ENCODE results near the gene CEP128. TPM values are rescaled to one million over a fixed set of nuclear protein-coding genes. Genes with fewer than 3 reads are reported as not detected.

Gene CEP128
- polyA plus RNA-seq, 1 donor (not counting 4 experiments of a cell fraction or from before 2014, with no cell fraction given): 2.6 TPM

DNA sequence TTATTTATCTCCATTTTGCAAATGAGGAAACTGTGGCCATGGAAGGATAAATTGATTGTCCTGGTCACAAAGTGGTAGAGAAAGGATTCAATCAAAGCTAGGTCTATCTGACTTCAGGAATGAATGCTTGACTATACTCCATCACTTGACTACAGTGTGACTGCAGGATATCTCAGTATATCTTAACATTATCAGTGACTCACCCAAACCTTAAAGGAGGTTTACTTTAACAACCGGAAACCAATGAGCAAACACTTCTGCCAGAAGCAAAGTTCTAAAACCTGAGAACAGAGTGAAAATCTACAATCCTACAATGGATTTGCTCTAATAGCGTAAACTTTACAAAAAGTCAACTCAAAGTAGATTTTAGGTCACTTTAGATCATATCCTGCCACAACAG is 277.0 kb downstream of the CEP128 start:
- Histone ChIP-seq H3K4me1 (ENCODE audit: control insufficient read depth, extremely low read depth, insufficient read depth, low read length) (no peaks in the 10 kb centered on the region), H4K20me1 (ENCODE audit: control insufficient read depth, extremely low read depth, insufficient read depth, low read length) (no peaks in the 10 kb centered on the region), H3K27ac (ENCODE audit: control insufficient read depth, insufficient read depth, low read length) (no peak overlapping the region), H3K9me1 (ENCODE audit: control insufficient read depth, extremely low read depth, insufficient read depth, low read length) (no peaks in the 10 kb centered on the region), H3K9ac (ENCODE audit: control insufficient read depth, extremely low read depth, insufficient read depth, low read length) (no peak overlapping the region), H3K36me3 (ENCODE audit: control insufficient read depth in 2 of 2, extremely low read depth in 1 of 2, insufficient read depth in 2 of 2, low read length in 2 of 2) (no peaks in the 10 kb centered on the region), H3K79me2 (ENCODE audit: control insufficient read depth, insufficient read depth, low read length) (no peaks in the 10 kb centered on the region), H3K27me3 (ENCODE audit: control insufficient read depth, extremely low read depth, insufficient read depth, low read length) (no peaks in the 10 kb centered on the region), H3K4me2 (ENCODE audit: control insufficient read depth, extremely low read depth, insufficient read depth, low read depth, low read length) (no peak overlapping the region), H3K4me3 (ENCODE audit: control insufficient read depth in 2 of 3, extremely low read depth in 1 of 3, insufficient read depth in 2 of 3, low read depth in 1 of 3, low read length in 3 of 3) (no peak overlapping the region), H3K9me3 (ENCODE audit: control insufficient read depth, low read depth, low read length) (no peaks in the 10 kb centered on the region), H2AFZ (ENCODE audit: control insufficient read depth, low read length) (no peak overlapping the region)
- TF ChIP-seq, protein P1, sequence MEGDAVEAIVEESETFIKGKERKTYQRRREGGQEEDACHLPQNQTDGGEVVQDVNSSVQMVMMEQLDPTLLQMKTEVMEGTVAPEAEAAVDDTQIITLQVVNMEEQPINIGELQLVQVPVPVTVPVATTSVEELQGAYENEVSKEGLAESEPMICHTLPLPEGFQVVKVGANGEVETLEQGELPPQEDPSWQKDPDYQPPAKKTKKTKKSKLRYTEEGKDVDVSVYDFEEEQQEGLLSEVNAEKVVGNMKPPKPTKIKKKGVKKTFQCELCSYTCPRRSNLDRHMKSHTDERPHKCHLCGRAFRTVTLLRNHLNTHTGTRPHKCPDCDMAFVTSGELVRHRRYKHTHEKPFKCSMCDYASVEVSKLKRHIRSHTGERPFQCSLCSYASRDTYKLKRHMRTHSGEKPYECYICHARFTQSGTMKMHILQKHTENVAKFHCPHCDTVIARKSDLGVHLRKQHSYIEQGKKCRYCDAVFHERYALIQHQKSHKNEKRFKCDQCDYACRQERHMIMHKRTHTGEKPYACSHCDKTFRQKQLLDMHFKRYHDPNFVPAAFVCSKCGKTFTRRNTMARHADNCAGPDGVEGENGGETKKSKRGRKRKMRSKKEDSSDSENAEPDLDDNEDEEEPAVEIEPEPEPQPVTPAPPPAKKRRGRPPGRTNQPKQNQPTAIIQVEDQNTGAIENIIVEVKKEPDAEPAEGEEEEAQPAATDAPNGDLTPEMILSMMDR (optimal IDR thresholded peaks at IDR 0.05 in 1 of 3, IDR thresholded peaks at IDR 0.05 in 1 of 3, conservative IDR thresholded peaks at IDR 0.05 in 1 of 3; ENCODE audit: extremely low read depth in 1 of 3, insufficient read depth in 2 of 3, low read length in 3 of 3): no peak
- no peak for TF ChIP-seq EZH2 (IDR thresholded peaks at IDR 0.05; ENCODE audit: low read length)
- DNase-seq (ENCODE audit: low read depth, low spot score) (no peak), FAIRE-seq (peak; percentile 49)
- dilution Hi-C loops (cut with MboI; ENCODE audit: extremely low pct_ligation_motif_present, low sequenced_read_pairs): no loop called here

DNA sequence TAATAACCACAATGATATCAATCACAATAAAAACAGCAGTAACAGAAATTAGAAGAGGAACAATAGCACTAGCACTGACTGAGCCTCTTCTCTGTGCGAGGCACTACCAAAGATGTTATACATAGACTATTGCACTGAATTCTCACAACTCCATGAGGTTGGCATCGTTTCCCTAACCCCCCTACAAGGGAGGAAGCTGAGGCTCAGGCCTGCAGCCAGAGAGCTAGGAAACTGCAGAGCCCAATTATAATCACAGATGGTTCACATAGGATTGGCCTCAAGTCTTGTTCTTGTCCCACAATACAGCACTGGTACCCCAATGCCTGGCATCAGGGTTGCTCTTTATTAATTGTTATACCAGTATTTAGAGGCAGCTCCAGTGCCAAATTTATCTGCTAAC is 278.0 kb downstream of the CEP128 start:
- Histone ChIP-seq H2AFZ (ENCODE audit: control insufficient read depth, low read length) (no peak overlapping the region), H3K4me3 (ENCODE audit: control insufficient read depth in 2 of 3, extremely low read depth in 1 of 3, insufficient read depth in 2 of 3, low read depth in 1 of 3, low read length in 3 of 3) (no peak overlapping the region), H3K9me3 (ENCODE audit: control insufficient read depth, low read depth, low read length) (no peaks in the 10 kb centered on the region), H3K9ac (ENCODE audit: control insufficient read depth, extremely low read depth, insufficient read depth, low read length) (no peak overlapping the region), H3K27me3 (ENCODE audit: control insufficient read depth, extremely low read depth, insufficient read depth, low read length) (no peaks in the 10 kb centered on the region), H3K36me3 (ENCODE audit: control insufficient read depth in 2 of 2, extremely low read depth in 1 of 2, insufficient read depth in 2 of 2, low read length in 2 of 2) (no peaks in the 10 kb centered on the region), H3K79me2 (ENCODE audit: control insufficient read depth, insufficient read depth, low read length) (no peaks in the 10 kb centered on the region), H3K4me2 (ENCODE audit: control insufficient read depth, extremely low read depth, insufficient read depth, low read depth, low read length) (no peak overlapping the region), H3K4me1 (ENCODE audit: control insufficient read depth, extremely low read depth, insufficient read depth, low read length) (no peaks in the 10 kb centered on the region), H4K20me1 (ENCODE audit: control insufficient read depth, extremely low read depth, insufficient read depth, low read length) (no peaks in the 10 kb centered on the region), H3K27ac (ENCODE audit: control insufficient read depth, insufficient read depth, low read length) (no peak overlapping the region), H3K9me1 (ENCODE audit: control insufficient read depth, extremely low read depth, insufficient read depth, low read length) (no peaks in the 10 kb centered on the region)
- DNase-seq (ENCODE audit: low read depth, low spot score) (no peak), FAIRE-seq (no peak)
- dilution Hi-C loops (cut with MboI; ENCODE audit: extremely low pct_ligation_motif_present, low sequenced_read_pairs): no loop called here
- TF ChIP-seq EZH2 (IDR thresholded peaks at IDR 0.05; ENCODE audit: low read length): no peak
- TF ChIP-seq, protein P1 (optimal IDR thresholded peaks at IDR 0.05 in 1 of 3, IDR thresholded peaks at IDR 0.05 in 1 of 3, conservative IDR thresholded peaks at IDR 0.05 in 1 of 3; ENCODE audit: extremely low read depth in 1 of 3, insufficient read depth in 2 of 3, low read length in 3 of 3): no peak
